SIG-M5 treated with dmso at 0.1 percent for 504 hours (cell line): Measurements from ENCODE around the gene ELOVL2.
"Not testable (repeated sequence)": the region's sequence is repeated elsewhere in the genome, so short reads cannot be mapped to it uniquely, and the experiment has no call there.

Source experiments
- DNase-seq: peaks from one replicate; lab custom pipeline; 2025; ENCODE audit not compliant: unreplicated experiment; lab: John Stamatoyannopoulos, UW

ELOVL2 gene

DNA sequence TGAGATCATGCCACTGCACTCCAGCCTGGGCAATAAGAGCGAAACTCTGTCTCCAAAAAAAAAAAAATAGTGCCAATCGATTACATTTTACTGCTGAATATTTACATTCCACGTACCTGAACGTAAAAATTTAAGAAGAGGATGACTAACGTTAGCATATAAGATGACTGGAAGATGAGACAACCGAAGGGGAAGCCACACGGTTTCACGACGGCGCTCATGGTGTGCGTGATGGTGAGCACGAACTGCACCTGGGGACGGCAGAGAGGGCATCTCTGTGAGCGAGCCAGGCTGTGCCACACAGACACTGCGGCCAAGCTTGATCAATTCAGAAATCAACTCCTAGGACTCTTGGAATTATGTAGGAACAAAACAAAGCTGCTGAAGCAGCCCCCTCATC lies 54.5 kb downstream of the ELOVL2 start:
- DNase-seq = no peak

DNA sequence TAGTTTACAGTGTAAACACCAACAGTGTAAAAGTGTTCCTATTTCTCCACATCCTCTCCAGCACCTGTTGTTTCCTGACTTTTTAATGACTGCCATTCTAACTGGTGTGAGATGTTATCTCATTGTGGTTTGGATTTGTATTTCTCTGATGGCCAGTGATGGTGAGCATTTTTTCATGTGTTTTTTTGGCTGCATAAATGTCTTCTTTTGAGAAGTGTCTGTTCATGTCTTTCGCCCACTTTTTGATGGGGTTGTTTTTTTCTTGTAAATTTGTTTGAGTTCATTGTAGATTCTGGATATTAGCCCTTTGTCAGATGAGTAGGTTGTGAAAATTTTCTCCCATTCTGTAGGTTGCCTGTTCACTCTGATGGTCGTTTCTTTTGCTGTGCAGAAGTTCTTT lies 59.1 kb downstream of the ELOVL2 start:
- not testable (repeated sequence) for DNase-seq

- DNase-seq = no peak
Observed at GRCh38 chr6:10981409-10981808, 62.7 kb downstream of the ELOVL2 start.

GRCh38 chr6:10979603-10980002 lies 64.5 kb downstream of the ELOVL2 start:
- DNase-seq = no peak

DNA sequence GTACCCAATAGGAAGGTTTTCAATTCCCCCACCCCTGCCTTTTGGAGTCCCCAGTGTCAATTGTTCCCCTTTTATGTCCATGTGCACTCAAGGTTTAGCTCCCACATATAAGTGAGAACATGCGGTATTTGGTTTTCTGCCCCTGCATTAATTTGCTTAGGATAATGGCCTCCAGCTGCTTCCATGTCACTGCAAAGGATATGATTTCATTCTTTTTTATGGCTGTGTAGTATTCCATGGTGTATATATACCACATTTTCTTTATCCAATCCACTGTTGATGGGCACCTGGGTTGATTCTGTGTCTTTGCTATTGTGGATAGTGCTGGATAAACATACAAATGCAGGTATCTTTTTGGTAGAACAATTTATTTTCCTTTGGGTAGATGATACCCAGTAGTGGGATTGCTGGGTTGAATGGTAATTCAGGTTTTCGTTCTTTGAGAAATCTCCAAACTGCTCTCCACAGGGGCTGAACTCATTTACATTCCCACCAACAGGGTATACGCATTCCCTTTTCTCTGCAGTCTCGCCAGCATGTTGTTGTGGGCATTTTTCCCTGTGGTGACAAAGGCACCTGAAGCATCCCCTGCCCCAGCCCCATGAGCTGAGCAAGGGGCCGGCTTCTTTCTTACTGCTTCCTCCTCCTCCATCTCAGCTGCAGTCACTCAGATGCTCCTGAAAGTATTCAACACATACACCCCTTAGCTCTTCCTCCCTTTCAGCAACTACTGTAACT lies 66.7 kb downstream of the ELOVL2 start:
- DNase-seq = no peak

DNA sequence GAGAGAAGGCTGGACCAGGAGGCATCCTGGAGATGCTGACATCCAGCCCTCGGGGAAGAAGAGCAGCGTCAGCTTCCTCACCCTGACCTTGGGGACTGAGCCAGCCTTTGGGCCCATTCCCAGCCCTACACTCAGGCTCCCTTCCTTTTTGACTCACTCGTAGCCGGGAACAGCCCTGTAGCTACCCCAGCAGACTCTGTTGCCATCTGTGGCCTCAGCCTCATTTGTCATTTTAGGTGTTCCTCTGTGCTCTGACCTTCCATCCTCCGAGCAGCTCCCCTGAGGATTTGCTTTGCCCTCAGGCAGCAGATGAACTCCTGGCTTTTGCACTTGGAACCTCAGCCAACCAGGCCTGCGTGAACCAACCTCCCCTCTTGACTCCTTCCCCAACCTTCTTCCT lies 67.5 kb downstream of the ELOVL2 start:
- DNase-seq = no peak

- no peak for DNase-seq
Observed at GRCh38 chr6:10972196-10972595, 71.9 kb downstream of the ELOVL2 start.

GRCh38 chr6:10970731-10971130 lies 73.4 kb downstream of the ELOVL2 start:
- DNase-seq = no peak

DNA sequence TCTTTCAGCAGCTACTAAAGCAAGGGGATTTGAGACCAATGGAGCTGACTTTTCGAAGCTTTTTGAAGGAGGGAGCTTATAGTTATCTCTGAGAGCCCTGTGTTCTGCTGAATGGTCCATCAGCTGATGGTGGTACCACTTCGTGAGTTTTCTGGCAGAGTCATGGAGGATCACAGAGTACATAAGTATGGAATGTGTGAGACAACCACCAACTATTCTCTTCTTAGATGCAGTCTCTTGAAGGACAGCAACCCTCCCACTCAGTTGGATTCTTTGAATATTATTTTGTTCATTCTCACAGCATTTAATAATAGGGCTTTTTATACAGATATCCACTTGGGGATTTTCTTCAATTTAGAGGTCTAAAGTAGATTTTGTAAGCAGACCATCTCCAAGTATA lies 75.3 kb downstream of the ELOVL2 start:
- no peak for DNase-seq

DNA sequence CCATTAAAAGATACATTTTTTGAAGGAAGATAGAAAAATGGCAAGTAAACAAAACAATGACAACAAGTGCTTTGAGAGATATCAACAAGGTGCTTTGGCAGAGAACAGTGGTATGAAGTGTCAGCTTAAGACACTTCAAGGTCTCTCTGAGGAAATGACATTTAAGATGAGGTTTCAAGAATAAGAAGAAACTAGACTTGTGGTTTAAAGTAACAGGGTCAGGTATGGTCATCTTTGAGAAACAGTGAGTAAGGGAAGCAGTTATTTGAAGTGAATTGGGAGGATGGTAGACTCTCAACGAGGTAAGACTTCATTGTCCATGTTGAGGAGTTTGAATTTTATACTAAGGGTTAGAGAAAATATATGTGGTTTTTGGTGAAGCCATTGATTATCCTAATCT lies 79.4 kb downstream of the ELOVL2 start:
- no peak for DNase-seq

DNA sequence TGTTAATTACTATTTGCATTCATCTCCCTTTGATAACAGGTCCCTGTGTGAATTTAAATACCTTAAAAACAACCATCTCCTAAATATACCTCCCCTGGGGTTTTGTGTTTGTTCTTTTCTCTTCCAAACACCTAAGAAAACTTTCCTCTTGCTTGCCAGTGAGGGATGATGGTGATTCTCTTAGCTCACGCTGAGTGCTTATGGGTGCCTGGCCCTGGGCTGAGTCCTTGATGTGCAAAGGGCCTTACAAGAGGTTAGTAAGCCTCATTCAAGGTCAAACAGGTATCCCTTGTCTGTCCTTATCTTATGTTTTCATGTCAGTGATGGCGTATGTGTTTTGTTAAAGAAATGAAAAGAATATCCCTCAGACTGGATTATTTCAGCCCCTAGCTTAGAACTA lies 81.0 kb downstream of the ELOVL2 start:
- no peak for DNase-seq

GRCh38 chr6:10962673-10963072 lies 81.4 kb downstream of the ELOVL2 start:
- DNase-seq = no peak

- DNase-seq = no peak
Observed at GRCh38 chr6:10961837-10962236, 82.3 kb downstream of the ELOVL2 start.

DNA sequence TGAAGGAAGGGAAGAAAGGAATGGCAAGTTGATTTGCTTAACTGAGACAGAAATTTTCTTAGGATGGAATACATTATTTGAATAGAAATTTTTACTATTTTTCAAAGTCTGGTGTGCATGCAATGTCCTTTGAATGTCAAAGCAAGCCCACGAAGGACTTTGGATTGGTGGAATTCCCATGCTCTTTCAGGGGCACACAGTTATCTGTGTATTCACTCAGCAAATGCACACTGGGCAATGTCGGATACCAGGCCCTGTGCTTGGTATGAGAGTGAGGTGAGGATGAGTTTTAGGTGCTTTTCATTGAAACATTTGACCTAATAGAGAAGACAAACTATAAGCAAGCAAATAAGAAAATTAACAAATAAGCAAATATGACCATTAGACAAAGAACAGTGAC lies 83.9 kb downstream of the ELOVL2 start:
- no peak for DNase-seq

DNA sequence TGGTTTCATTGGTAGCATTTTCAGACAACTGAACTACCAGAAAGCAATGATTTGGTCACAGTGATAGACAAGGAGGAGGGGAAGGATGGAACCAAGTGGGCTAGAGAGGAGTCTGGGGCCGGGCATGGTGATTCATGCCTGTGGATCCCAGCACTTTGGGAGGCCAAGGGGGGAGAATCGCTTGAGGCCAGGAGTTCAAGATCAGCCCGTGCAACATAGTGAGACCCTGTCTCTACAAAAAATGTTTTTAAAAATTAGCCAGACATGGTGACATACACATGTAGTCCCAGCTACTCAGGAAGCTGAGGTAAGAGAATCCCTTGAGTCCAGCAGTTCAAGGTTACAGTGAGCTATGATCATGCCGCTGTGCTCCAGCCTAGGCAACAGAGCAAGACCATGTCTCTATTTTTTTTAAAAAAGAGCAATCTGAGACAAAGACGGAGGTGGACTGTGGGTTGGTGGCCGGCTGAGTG lies 86.7 kb downstream of the ELOVL2 start:
- DNase-seq = no peak

- no peak for DNase-seq
Observed at GRCh38 chr6:10956776-10957175, 87.3 kb downstream of the ELOVL2 start.

DNA sequence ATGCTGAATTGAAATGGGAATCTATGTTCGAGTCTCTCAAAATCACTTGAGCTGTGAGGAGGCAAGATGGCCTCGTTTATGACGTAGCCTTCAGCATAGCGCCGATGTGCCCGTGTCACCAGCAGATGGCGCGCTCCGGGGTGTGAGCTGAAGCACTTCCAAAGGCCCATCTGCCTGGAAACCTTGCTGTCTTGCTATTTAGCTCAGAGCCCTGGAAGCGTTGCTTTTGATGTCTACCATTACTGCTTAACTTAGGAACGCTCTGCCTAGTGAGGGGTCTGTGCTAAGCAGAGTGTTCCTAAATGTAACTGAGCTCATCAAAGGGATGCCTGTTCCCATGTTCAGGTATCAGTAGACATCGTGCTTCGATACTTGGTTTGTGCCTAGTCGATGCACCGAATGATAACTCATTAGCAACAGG lies 89.5 kb downstream of the ELOVL2 start:
- DNase-seq = no peak

GRCh38 chr6:10951675-10952282 lies 92.3 kb downstream of the ELOVL2 start:
- DNase-seq = peak; percentile 38

DNA sequence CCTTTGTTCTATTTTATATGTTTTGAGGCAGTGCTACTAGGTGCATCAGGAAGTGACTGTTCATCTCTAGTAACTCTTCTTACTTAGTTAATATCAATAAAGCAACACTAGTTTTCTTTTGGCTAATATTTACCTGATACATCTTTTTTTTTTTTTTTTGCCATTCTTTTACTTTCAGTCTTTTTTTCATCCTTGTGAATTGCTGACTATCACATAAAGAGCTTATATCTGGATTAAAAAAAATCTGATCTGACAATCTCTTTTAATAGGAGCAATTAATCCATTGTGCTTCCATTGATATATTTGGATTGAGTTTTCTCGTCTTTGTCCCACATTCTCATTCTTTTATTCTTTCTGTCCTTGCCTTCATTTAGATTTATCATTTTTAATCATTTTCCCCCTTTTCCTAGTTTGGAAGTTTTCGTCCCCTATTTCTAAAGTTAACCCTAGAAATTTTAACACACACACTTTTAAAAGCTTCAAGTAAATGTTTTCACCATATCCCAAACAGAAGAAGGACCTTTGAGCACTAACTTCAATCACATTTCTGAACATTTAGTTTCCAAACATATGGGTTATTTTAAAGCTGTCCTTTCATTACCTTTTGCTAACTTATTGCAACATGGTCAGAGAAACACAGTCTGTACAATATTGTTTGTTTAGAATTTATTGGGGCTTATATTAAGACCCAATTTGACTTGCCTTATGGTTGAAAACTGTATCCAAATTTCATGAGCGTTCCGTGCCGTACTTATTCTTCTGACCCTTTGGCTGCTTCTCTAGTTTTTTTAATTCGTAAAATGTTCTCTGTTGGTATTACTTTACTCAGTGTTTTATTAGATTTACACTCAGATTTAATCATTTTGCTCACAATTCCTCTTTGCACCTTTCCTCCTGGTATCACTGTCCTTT lies 94.3 kb downstream of the ELOVL2 start:
- no peak for DNase-seq

DNA sequence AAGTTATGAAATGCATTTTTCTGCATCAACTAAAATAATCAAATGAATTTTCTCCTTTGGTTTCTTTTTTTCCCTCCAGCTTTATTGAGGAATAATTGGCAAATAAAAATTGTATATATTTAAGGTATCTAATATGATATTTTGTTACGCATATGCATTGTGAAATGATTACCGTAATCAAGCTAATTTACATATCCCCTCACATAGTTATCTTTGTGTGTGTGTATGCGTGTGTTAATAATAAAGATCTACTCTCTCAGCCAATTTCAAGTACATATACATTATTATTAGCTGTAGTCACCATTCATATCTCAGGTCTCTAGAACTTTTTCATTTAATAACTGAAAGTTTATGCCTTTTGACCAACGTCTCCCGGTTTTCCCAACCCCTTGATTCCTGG lies 96.1 kb downstream of the ELOVL2 start:
- no peak for DNase-seq

DNA sequence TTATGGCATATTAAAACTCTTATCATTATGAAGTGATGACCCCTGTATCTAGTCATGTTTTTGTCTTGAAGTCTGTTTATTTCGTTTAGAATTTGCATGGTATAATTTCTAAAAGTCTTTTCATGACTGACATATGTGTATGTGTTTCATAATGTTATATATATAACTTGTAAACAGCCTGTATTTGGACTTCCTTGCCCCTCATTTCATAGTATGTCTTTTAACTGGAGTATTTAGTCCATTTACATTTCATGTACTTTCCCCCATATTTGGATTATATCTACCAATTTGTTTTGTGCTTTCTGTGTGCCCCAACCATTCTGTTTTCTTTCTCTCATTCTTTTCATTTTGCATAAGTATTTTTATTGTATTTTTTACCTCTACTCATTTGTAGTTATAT lies 98.3 kb downstream of the ELOVL2 start:
- no peak for DNase-seq

DNA sequence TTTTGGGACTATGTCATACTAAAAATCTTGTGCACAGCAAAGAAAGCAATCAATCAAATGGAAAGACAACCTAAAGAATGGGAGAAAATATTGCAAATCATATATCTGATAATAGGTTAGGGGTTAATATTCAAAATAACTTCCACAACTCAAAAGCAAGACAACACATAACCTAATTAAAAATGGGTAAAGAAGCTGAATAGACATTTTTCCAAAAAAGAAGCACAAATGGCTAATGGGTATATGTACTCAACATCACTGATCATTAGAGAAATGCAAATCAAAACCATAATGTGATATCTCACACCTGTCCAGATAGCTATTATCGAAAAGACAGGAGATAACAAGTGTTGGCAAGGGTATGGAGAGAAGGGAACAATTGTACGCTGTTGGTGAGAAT lies 104.3 kb downstream of the ELOVL2 start:
- DNase-seq = no peak
